GM18873 (cell line): Measurements from ENCODE around the gene LRIT1.
A peak's percentile ranks its signal among the peaks of the same experiment; 100 is the strongest.
"Not testable (repeated sequence)": the region's sequence is repeated elsewhere in the genome, so short reads cannot be mapped to it uniquely, and the experiment has no call there.

Source experiments
- ATAC-seq: cut with Tn5 transposase; IDR thresholded peaks from one replicate; pipeline ENCODE4 v1.9.1; 2021; ENCODE audit warnings: mild to moderate bottlenecking, moderate library complexity, moderate number of reproducible peaks; ENCODE audit not compliant: unreplicated experiment, low FRiP score

Gene LRIT1, protein sequence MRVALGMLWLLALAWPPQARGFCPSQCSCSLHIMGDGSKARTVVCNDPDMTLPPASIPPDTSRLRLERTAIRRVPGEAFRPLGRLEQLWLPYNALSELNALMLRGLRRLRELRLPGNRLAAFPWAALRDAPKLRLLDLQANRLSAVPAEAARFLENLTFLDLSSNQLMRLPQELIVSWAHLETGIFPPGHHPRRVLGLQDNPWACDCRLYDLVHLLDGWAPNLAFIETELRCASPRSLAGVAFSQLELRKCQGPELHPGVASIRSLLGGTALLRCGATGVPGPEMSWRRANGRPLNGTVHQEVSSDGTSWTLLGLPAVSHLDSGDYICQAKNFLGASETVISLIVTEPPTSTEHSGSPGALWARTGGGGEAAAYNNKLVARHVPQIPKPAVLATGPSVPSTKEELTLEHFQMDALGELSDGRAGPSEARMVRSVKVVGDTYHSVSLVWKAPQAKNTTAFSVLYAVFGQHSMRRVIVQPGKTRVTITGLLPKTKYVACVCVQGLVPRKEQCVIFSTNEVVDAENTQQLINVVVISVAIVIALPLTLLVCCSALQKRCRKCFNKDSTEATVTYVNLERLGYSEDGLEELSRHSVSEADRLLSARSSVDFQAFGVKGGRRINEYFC

DNA sequence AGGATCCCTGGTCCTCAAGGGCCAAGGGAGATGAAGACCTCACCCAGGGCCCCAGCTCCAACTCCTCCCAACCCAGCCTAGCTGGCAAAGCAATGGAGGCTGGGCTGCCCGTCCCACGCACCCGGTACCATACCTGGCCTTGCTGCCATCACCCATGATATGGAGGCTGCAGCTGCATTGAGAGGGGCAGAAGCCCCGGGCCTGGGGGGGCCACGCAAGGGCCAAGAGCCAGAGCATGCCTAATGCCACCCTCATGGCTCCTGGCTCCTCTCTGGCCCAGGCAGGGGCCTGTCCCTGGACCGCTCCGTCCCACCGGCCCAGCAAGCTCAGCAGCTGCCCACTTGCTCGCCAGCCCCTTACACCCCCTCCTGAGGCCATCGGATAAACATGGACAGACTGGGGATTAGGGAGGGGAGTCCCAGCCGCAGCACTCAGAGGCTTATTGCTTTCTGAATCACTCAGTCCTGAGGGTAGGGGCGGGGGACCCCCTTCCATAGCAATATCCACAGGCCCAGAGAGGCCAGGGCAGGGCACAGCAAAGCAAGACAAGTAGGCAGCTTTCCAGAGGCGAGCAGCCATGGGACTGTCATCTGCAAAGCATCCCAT, at the start of gene LRIT1:
TSS of gene LRIT1 (minus strand) at position 362 of the 606 bp plus-strand sequence. CDS start at position 255, 107 bp downstream.
- no peak for ATAC-seq

DNA sequence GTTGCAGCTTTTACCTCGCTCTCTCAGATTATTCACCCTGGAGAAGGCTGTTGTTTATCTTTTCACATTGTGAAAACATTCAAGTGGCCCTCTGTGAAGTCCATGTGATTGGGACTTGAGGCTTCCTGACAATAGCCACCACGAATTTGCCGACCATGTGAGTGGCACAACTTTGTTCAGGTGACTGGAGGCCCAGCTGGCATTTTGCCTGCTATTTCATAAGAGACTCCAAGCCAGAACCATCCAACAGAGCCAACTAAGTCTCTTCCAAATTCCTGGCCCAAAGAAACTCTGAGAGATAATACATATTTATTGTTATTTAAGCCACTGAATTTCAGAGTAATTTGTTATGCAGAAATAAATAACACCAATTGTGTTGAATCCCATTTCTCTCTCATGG, 48.9 kb upstream of the LRIT1 start:
- ATAC-seq, result no peak

DNA sequence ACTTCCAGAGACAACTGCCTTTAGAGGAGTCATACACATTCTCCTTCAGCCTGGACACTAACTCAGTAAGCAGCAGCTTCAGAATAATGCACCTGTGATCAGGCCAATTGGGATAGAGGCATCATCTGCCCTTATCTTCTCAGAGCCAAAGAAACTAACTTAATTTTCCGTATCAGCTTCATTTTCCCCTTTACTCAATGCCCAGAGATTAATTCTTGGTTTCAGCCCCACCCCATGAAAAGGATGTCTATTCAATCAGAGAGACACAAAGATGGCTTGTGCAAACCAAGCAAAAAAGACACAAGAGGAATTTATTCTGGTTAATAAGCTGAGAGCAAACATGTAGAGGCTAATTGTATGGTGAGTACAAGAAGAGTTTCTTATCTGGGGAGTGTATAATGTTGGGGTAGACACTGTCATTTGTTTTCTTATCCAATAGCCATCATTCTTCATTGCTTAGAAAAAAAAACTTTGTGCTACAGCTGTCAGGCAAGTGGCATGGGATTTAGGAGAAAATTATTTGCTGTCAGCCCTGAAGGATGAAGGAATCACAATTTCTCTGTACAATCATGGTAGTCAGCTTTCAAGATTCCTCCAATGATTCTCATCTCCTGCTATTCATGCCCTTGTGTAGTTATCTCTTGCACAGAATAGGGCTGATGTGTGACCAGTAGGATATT, 48.3 kb upstream of the LRIT1 start:
- no peak for ATAC-seq

DNA sequence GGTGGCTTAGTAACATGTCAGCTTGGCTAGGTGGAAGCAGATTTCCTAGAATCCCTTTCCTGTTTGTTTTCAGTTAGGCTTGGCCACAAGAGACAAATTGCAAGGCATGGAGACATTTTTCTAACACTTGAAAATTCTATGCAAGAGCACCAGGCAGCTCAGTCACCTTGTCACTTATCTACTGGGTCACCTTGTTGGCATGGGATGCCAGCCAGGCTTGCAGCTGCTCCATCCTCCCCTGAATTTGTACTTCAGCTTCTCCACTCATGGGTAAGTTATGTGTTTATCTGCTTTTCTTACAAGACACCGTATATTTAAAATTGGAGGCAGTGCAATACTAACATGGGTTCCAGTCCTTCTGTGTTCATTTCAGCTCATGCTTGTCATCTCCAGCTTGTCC, 46.8 kb upstream of the LRIT1 start:
- no peak for ATAC-seq

DNA sequence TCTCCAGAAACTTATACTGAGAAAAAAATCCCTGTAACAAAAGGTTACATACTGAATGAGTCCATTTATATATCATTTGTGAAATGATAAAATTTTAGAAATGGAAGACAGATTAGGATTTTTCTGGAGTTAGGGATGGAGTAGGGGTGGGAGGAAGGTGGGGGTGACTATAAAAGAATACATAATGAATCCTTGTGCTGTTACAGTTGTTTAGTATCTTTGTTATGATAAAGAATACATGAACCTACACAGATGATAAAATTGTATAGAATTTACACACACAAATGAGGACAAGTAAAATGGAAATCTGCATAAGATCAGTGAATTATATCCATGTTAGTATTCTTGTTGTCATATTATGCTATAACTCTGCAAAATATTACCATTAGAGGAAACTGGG, 45.3 kb upstream of the LRIT1 start:
- ATAC-seq, result no peak

DNA sequence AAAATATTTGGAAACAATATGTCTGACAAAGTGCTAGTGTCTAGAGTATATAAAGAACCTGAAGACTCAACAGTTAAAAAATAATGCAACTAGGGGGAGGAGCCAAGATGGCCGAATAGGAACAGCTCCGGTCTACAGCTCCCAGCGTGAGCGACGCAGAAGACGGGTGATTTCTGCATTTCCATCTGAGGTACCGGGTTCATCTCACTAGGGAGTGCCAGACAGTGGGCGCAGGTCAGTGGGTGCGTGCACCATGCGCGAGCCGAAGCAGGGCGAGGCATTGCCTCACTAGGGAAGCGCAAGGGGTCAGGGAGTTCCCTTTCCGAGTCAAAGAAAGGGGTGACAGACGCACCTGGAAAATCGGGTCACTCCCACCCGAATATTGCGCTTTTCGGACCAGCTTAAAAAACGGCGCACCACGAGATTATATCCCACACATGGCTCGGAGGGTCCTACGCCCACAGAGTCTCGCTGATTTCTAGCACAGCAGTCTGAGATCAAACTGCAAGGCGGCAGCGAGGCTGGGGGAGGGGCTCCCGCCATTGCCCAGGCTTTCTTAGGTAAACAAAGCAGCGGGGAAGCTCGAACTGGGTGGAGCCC, 38.6 kb upstream of the LRIT1 start:
- not testable (repeated sequence) for ATAC-seq

DNA sequence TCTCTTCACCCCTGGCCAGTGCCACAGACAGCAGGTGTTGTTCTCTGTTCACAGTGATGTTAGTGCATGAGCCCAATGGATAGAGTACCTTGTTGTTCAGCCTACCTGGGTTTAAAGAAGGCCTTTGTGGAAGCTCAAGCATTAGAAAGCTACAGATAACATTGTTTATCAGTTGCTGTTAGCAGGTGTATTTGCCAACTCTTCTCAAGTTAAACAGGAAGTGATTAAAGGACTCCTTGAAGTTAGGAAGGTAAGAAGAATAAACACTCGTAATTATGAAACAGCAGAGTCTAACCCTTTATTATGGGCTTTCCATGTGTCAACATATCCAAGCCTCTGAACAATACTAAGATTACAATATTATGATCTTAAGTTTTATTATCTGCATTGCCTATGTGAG, 29.4 kb upstream of the LRIT1 start:
- ATAC-seq, result no peak

DNA sequence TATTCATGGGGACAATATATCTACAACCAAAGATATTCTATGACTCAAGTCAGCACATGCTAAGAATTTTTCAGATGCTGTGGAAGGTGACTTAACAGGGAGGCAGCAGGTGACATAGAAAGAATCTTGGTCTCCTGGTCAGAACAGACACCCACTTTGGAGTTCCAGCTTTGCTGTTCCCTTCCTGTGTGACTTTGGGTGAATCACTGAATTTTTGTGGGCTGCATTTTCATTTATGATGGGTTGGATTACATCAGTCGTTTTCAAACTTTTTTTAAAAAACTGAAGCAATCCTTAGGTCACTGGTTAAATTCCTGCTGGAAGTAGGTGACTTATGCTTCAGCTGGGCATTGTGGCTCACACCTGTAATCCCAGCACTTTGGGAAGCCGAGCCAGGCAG, 28.4 kb upstream of the LRIT1 start:
- ATAC-seq, result no peak

DNA sequence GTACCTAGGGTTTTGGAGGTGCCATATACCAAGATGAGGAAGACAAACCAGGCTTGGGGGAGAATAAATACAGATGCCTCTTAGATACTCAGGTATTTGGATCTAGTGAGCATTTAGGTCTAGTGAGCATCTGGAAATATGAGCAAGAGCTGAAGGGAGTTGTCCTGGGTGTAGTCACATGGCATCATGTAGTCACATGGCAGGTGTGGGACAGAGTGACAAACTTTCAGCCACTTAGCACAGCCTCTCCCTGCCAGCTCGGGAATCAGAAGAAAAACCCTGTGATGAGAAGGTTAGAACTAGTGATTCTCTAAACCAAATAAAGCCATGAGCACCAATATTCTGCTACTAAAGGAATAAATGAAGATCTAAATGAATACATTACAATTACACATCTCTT, 27.8 kb upstream of the LRIT1 start:
- no peak for ATAC-seq

DNA sequence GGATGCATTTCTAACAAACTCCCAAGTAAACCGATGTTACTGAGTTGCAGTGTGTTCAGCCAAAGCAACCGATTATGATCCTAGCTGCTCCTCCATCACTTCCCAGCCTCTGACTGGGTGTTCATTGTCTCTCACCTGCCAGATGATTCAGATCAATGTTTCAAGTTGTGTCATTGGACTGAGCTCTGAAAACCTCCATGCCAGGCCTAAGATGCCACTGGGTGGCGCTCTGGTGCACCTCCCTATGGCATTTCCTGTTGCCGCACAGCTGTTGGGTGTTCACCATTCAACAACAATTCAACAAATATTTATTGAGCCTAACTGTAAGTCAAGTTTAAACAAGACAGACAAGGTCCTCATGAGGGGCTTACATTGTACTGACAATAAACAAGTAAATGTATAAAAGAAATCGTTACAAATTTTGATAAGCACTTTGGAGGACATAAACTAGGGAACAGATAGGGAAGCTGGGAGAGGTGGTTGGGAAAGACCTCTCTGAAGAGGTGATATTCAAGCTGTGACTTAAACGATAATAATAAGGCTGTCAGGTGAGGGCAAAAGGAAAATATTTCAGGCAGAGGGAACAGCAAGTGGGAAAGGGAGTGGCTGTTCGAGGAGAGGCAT, 26.3 kb upstream of the LRIT1 start:
- no peak for ATAC-seq

DNA sequence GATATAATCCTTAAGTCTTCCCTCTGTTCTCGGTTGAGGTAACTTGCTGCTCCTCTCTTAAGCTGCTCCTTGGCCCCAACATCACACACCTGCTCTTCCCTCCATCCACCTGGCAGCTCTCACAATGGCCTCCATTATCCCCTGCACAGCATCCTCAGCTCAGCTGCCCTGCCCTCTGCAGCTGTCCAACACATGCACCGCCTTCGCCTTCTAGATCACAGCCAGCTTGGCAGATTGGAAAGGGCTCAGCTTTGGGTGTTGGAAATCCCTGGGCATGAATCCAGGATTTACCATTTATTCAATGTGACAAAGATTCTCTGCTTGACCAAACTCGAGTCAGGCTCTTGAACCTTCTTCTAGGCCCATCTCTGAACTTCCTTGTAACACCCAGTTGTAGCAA, 24.1 kb upstream of the LRIT1 start:
- no peak for ATAC-seq

DNA sequence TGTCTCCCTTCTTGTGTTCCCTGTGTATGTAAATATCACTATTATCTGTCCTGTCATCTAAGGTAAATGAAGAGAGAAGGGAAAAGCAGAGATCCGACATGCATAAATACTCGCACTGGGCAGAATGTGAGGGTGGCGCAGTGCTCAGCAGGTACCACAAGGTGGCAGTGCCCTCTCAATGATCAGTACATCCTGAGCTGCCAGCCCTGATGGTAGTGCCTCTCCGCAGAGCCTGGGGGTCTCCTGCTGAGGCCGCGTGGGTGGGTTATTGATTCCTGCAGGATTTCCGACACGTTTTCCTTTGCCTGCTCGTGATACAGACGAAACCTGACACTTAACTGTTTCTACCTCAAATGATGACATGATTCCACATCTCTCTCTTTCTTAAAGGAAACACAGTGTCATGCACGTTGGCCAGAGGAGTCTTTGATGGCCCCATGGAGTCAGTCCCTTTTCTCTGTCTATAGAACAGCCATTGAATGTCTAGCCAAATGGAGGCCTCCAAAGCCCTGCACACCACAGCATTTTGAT, 23.3 kb upstream of the LRIT1 start:
- peak; percentile 77 for ATAC-seq

DNA sequence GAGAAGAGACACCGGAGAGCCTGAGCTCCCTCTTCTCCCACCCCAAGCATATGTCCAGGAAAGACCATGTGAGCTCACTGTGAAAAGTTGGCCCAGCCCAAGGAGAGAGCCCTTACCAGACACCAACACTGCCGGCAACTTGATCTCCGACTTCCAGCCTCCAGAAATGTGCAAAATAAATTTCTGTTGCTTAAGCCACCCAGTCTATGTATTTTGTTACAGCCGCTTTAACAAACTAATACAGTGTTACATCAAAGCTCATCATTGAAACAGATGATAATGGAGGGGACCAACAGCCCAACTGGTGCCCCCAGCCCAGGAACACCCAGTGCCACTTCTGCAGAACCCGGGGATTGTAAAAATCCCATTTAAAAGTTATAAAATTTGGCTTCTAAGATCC, 22.4 kb upstream of the LRIT1 start:
- ATAC-seq, result no peak

DNA sequence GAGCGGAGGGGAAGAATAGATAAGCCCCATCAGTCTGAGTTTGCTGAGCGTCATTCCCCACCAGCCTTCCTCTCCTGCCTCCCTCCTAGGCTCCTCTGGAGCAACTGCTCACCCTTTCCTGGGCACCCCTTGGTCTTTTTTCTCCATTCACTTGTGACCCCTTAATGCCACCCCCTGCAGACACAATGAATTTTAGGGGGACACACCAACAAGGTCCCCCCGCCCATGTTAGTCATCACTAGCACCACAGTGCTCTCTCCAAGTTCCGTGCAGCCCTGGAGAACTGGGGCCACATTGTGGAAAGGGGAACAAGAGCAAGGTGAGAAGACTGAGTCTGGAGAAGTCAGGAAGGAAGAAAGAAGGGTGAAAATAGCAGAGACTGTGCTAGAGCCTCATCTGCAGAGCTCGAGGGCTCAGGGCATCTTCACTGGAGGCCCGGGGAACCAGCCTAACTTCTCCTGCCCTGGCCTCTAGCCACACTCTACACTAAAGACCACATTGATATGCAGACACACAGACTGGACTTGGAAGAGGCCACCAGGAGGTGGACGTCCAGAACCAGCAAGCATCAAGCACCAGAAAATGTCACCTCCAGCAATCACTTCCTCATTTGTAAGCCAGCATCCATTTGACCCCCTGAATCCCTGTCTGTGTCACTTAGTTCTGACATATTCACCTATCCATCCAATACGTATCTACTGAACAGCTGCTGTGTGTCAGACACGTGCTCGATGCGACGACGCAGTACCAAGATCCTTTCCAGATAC, 21.0 kb upstream of the LRIT1 start:
- ATAC-seq, result no peak

DNA sequence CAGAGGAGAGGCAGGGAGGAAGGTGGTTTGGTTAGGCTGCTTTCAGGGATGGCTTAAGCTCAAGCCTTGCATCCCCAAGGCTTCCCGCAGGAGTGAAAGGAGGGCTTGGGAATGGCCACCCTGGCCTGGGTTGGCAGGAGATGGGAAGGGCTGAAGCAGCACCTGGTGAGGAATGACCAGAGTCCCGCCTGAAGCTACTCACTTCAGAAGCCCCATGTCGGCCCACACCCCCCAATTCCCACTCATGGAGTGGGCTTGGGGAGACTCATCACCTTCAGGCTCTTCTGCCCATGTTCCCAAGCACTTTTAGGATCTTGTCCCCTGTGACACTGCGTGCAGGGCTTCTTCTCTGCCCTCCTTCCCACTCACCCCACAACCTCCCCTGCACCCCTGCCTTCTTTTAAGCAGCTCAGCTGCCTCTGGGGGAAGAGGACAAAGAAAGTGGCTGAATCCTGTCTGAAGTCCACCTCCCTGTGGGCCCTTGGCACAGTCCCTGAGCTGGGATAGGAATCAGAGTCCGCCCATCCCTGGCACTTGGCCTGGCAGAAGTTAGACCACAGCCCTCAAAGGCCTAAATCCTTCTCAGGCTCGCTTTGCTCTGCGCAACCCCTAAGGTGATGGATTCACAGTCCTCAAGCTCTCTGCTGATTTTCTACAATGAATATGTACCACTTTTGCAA, 20.0 kb upstream of the LRIT1 start:
- no peak for ATAC-seq

DNA sequence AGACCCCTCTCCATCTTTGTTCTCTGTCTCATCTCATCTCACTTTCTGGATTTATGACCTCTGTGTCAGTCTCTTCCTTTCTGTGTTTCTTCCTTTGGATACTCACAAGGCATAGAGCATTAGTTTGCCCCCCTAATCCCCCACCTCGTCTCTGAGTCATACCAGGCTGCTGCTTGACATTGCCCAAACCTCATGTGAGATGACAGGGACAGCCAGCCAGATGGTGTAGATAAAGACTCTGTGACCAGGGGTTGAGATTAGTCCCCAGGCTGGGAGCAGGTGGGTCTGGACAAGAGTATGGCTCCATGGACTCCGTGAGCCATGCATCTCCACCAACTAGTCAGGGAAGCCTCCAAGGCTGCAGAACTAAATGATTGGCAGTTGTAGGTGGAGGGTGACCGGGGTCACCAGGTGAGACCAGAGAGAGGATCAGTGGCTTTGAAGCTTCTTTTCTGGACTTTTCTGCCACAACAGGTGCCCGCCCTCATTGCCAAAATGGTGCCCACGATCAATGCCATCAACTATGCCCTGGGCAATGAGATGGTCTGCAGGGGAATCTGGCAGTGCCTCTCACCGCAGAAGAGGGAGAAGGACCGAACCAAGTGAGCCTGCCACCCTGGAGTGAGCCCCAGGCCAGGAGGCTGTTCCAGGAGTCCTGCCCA, 16.8 kb upstream of the LRIT1 start:
- no peak for ATAC-seq

DNA sequence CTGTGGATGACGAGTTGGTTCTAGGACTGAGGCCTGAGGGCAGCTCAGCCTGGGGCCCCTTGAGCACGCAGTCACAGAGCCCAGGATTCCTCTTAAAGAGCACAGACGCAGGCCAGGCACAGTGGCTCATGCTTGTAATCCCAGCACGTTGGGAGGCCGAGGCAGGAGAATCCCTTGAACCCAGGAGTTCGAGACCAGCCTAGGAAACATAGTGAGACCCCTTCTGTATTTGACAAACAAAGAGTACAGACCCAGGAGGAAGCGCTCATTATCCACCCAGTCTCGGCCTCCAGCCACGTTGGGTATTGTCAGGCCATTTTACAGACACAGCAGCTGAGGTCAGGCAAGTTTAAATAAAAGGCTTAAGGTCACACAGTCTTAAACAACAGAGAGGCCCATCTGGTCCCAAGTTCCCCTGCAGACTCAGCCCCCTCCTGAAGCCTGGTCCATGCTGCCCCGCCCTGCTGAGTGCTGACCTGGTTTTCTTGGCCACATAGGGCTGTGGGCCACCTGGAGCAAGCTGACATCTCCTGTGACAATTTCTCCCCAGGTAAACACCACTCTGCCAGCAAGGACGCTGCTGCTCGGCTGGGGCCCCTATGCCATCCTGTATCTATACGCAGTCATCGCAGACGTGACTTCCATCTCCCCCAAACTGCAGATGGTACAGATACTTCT, 16.1 kb upstream of the LRIT1 start:
- ATAC-seq, result no peak
